Activated CD8-positive, alpha-beta T cell treated with anti-CD3 and anti-CD28 coated beads for 36 hours (primary cell): ENCODE data around the gene FAM120B. TPM values are rescaled to one million over a fixed set of nuclear protein-coding genes. Genes with fewer than 3 reads are reported as not detected.

Experiments
- ATAC-seq: fragments of 200-7000 bp; cut with Tn5 transposase; one replicate; pipeline ENCODE4 v1.10.0; 2021; ENCODE audit warnings: mild to moderate bottlenecking, moderate library complexity
- CTCF ChIA-PET: fragments of 350-600 bp; sonication (Branson Sonifier 250); formaldehyde crosslinking; loops from one replicate; lab custom pipeline; 2021; ENCODE audit warnings: antibody characterized with exemption; lab: Charles Lee
- POLR2A ChIA-PET: fragments of 350-600 bp; sonication (Branson Sonifier 250); formaldehyde crosslinking; loops from one replicate; lab custom pipeline; 2021; ENCODE audit warnings: antibody characterized with exemption; lab: Charles Lee
- DNase-seq: peaks from one replicate; pipeline ENCODE4 v3.0.0-alpha.2; 2020
- H3K27ac Mint-ChIP-seq: one replicate; pipeline ENCODE4 v1.8.0; 2021; ENCODE audit warnings: mild to moderate bottlenecking, mixed read lengths
- H3K27me3 Mint-ChIP-seq: one replicate; pipeline ENCODE4 v1.8.0; 2021; ENCODE audit warnings: mixed read lengths
- H3K36me3 Mint-ChIP-seq: one replicate; pipeline ENCODE4 v1.8.0; 2021; ENCODE audit warnings: low read depth, mixed read lengths
- H3K4me1 Mint-ChIP-seq: one replicate; pipeline ENCODE4 v1.8.0; 2021; ENCODE audit warnings: low read depth, mixed read lengths
- H3K4me3 Mint-ChIP-seq: one replicate; pipeline ENCODE4 v1.8.0; 2021; ENCODE audit warnings: mild to moderate bottlenecking, moderate library complexity, mixed read lengths
- H3K9me3 Mint-ChIP-seq: one replicate; pipeline ENCODE4 v1.8.0; 2021; ENCODE audit warnings: mixed read lengths
- intact Hi-C: fragments of 100-400 bp; cut with micrococcal nuclease; formaldehyde crosslinking; loops from one replicate; pipeline ENCODE4 v1.10.0; 2022
- total RNA-seq, 2 experiments: library from RNA; stranded (reverse); gene quantifications; one replicate each; pipeline ENCODE4 v1.2.3, GENCODE V29; 2021
- TF ChIP-seq, protein P1 (sequence below): fragments of 200-600 bp; IDR thresholded peaks from one replicate; pipeline ENCODE4 v1.8.0; 2022; ENCODE audit warnings: antibody characterized with exemption, mild to moderate bottlenecking

Gene FAM120B
- total RNA-seq, 2 experiments from 2014 or later = 19.0 to 19.5 TPM

DNA sequence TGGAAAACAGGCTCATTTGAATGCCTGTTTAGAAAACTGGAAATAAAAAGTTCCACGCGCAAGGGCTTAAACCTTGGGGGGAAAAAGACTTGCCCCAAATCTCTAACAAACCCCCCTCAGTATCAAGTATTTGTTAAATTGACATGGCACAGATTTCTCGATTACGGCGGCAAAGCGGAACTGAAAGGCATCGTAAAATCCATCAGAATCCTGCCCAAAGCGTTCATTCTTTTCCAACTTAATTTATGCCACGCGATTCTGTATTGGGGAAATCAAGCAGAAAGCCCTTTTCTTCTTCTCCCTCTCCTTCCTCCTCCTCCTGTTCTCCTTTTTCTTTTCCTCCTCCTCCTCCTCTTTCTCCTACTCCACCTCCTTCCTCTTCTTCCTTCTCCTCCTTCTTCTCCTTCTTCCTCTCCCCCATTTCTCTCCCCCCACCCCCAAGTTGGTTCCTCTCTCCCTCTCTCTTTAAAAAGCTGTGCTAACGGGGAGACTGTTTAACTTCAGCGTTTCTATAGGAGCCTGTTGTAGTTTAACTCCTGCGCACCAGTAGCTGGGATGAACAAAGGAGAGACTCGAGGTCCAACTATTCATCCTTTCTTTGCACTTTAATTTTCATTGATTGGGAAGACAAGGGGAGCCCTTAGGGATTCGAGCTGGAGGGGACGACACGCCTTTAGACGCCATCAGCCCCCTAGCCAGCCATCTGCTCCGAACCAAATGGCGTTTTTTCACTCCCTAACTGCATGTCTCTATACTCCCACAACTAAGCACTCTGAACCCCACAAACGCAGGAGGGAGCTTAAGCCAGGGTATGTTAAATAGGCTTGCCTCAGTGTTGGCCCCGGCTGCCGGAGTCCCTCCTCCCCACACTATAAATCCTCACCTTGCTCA is 13.0 kb upstream of the FAM120B start:
- POLR2A ChIA-PET = interaction anchor here (0.6 to 2.4 kb wide), 6 partner anchors 9 to 93 kb away, joined by 3 to 7 read pairs (median 4); partner anchors contain the start of gene FAM120B
- no peaks in the 10 kb centered on the region for H3K36me3 Mint-ChIP-seq

DNA sequence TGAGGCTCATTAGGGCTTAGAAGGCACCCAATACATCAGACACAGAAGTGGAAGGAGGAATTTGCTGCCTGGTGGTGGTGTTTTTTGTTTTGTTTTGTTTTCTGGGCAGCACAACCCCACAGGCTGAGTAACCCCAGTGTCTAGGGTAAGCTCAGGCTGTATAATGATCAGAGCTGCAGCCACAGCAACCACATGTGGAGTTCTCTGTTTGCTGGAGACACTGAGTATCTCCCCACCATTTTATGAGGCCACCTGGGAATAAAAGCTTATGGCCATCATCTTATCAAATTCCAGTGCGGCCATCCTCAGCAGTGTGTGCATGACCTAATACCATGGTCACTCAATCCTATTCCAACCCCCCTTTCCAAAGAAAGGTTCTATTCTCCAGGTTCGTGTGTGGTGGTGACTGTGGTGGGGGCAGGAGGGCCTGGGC is 12.2 kb upstream of the FAM120B start:
- peaks cover 54% of the 10 kb centered on the region for H3K27me3 Mint-ChIP-seq

More for the DNA sequence above, 13.0 kb upstream of the FAM120B start:
- intact Hi-C loops = loop anchor here (5.0 kb wide), 2 partner anchors 301 to 341 kb away; no protein-coding TSS in a partner anchor
- DNase-seq = no peak
- H3K9me3 Mint-ChIP-seq = no peaks in the 10 kb centered on the region
- H3K4me3 Mint-ChIP-seq = no peak overlapping the region
- H3K4me1 Mint-ChIP-seq = peaks cover 37% of the 10 kb centered on the region
- H3K27me3 Mint-ChIP-seq = peaks cover 50% of the 10 kb centered on the region
- H3K27ac Mint-ChIP-seq = no peak overlapping the region
- CTCF ChIA-PET = interaction anchor here (0.6 to 2.2 kb wide), 7 partner anchors 11 to 521 kb away, joined by 3 to 8 read pairs (median 3); no protein-coding TSS in a partner anchor
- TF ChIP-seq, protein P1, sequence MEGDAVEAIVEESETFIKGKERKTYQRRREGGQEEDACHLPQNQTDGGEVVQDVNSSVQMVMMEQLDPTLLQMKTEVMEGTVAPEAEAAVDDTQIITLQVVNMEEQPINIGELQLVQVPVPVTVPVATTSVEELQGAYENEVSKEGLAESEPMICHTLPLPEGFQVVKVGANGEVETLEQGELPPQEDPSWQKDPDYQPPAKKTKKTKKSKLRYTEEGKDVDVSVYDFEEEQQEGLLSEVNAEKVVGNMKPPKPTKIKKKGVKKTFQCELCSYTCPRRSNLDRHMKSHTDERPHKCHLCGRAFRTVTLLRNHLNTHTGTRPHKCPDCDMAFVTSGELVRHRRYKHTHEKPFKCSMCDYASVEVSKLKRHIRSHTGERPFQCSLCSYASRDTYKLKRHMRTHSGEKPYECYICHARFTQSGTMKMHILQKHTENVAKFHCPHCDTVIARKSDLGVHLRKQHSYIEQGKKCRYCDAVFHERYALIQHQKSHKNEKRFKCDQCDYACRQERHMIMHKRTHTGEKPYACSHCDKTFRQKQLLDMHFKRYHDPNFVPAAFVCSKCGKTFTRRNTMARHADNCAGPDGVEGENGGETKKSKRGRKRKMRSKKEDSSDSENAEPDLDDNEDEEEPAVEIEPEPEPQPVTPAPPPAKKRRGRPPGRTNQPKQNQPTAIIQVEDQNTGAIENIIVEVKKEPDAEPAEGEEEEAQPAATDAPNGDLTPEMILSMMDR = no peak
- ATAC-seq = no peak

DNA sequence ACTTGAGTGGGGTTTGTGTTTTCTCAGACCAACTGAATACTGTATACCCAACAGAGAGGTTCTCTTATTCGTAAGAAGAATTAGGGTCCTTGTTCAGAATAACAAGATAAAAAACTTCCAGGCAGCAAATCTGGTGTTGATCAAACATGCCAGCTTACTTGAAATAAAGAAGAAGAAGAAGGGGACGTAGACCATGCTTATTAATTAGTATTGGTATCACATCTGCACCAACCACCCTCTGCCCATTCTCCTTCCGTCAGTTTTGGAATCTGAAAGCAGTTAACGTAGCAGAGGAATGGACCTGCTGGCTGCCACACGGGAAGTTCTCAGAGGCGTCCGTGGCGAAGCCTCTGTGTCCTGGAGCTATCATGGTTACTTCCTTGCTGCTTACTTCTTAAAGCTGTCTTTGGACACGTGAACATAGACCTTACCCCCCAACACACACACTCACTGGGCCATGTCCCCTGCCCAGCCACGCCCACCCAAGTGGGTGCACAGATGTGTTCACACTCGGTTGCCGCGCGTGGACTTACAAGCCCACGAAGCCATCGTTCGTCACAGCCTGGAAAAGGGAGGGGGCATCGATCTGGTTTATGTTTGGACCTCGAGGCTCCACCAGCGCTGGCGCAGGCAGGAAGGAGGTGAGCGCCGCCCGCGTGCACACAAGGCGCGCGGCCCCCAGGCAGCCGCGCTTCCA is 11.6 kb upstream of the FAM120B start:
- ChIA-PET POLR2A (interaction anchor here (1.2 to 1.4 kb wide), 3 partner anchors 11 to 92 kb away, joined by 3 to 4 read pairs (median 3); partner anchors contain the start of gene FAM120B), CTCF (interaction anchor here (1.1 kb wide), 1 partner anchor 19 kb away, joined by 3 read pairs; no protein-coding TSS in a partner anchor)
- Mint-ChIP-seq H3K9me3 (peaks cover under 1% of the 10 kb centered on the region), H3K36me3 (no peaks in the 10 kb centered on the region), H3K4me3 (peak overlapping the region; percentile 55), H3K4me1 (peaks cover 36% of the 10 kb centered on the region), H3K27ac (no peak overlapping the region), H3K27me3 (peaks cover 54% of the 10 kb centered on the region)
- ATAC-seq = no peak
- peak; percentile 20 for DNase-seq
- intact Hi-C loops = loop anchor here (5.0 kb wide), 2 partner anchors 303 to 343 kb away; no protein-coding TSS in a partner anchor
- TF ChIP-seq, protein P1 = no peak

More for the DNA sequence above, 12.2 kb upstream of the FAM120B start:
- Mint-ChIP-seq H3K9me3 (no peaks in the 10 kb centered on the region), H3K4me1 (peaks cover 36% of the 10 kb centered on the region), H3K27ac (no peak overlapping the region), H3K4me3 (no peak overlapping the region), H3K36me3 (no peaks in the 10 kb centered on the region)
- POLR2A ChIA-PET = interaction anchor here (1.2 to 1.4 kb wide), 3 partner anchors 12 to 92 kb away, joined by 3 to 4 read pairs (median 3); partner anchors contain the start of gene FAM120B
- intact Hi-C loops = loop anchor here (5.0 kb wide), 2 partner anchors 302 to 342 kb away; no protein-coding TSS in a partner anchor
- no peak for ATAC-seq
- DNase-seq = peak; percentile 28
- TF ChIP-seq, protein P1 = no peak
- CTCF ChIA-PET = interaction anchor here (0.6 to 1.1 kb wide), 3 partner anchors 19 to 505 kb away, joined by 3 read pairs; no protein-coding TSS in a partner anchor

DNA sequence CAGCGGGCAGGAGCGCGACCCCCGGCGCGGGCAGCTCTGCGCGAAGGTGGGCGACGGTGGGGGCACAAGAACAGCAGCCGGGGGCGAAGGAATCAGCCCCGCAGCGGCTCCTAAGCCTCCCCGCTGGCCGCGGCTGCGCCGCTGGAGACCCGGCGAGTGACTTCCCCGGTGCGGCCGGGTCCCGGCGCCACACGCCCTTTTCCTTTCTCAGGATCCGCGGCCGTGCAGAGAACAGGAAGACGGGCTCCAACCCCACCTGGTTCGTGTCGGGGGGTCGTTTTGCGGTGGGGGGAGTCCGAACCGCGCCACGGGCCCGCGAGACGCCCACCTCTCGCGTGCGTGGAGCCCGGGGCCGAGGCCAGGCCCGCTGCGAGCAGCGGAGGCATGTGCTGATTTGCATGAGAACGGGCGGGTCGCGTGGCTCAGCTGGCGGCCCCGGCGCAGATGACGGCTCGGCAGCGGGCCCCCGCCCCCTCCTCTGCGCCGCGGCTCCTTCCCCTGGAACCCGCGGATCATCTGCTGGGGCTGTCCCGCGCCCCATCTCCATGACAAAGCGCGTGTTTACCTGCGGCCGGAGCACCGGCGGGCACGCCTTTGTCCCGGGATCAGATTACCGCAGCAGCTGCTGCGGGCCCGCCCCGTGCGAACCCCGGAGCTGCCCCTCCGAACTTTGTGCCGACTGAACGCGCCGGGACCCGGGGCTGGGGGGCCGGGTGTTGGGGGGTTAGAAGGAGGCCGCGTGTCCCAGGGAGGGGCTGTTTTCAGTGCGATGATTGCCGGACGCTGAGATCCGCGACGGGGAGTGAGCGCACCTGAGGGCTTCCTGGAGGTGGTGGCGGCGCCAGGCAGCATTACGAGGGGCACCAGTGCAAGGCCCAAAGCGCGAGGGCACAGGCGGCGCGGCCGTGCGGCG is 10.8 kb upstream of the FAM120B start:
- H3K36me3 Mint-ChIP-seq = no peaks in the 10 kb centered on the region
- no peak overlapping the region for H3K27ac Mint-ChIP-seq
- ChIA-PET POLR2A (no interaction called here), CTCF (interaction anchor here (0.6 kb wide), 1 partner anchor 1044 kb away, joined by 3 read pairs; no protein-coding TSS in a partner anchor)
- ATAC-seq (peak; percentile 46), DNase-seq (peak; percentile 71)
- intact Hi-C loops = no loop called here
- peaks cover 1% of the 10 kb centered on the region for H3K9me3 Mint-ChIP-seq
- H3K4me3 Mint-ChIP-seq = peak overlapping the region; percentile 55
- peaks cover 58% of the 10 kb centered on the region for H3K27me3 Mint-ChIP-seq
- TF ChIP-seq, protein P1 = no peak
- peaks cover 36% of the 10 kb centered on the region for H3K4me1 Mint-ChIP-seq
